Endothelial cell of umbilical vein (primary cell): ENCODE data around the gene HOXD10. TPM values are rescaled to one million over a fixed set of nuclear protein-coding genes. Genes with fewer than 3 reads are reported as not detected.

ENCODE experiments used
- BruUV-seq: library from RNA; stranded (reverse); fragments of 400-500 nt; replicated peaks from 2 replicates; lab custom pipeline; 2021; lab: Mats Ljungman, UMichigan
- CTCF ChIA-PET: fragments of 300-600, 350-600 bp; sonication (Branson Sonifier 250); formaldehyde crosslinking; loops from one replicate; lab custom pipeline; 2021; ENCODE audit warnings: antibody characterized with exemption, inconsistent platforms; lab: Charles Lee
- POLR2A ChIA-PET: fragments of 300-600, 350-600 bp; sonication (Branson Sonifier 250); formaldehyde crosslinking; loops from one replicate; lab custom pipeline; 2021; ENCODE audit warnings: antibody characterized with exemption, inconsistent platforms; lab: Charles Lee
- DNase-seq: peaks from one replicate; pipeline ENCODE4 v3.0.0-alpha.2; 2011; ENCODE audit warnings: low read depth, low spot score
- FAIRE-seq: peaks from 2 replicates; lab custom pipeline; 2011; peaks lifted over from hg19 to GRCh38; lab: Jason Lieb, UNC
- H2AFZ ChIP-seq: 2 replicates; pipeline ENCODE4 v1.6.0; 2012; ENCODE audit warnings: low read depth, low read length, control low read depth, inconsistent platforms
- H3K27ac ChIP-seq: 2 replicates; pipeline ENCODE4 v1.5.1; 2011; ENCODE audit warnings: low read depth, mild to moderate bottlenecking, control low read depth, low read length, moderate library complexity; ENCODE audit not compliant: insufficient read depth
- H3K27me3 ChIP-seq, 2 experiments: 2 replicates each; pipeline versions ENCODE4 v1.6.0 to v1.6.1; 2011; ENCODE audit warnings: low read length in 2 of 2, mixed read lengths in 1 of 2; ENCODE audit not compliant: control insufficient read depth in 2 of 2, insufficient read depth in 2 of 2
- H3K36me3 ChIP-seq, 2 experiments: 2 replicates in 1 of 2; 3 replicates in 1 of 2; pipeline ENCODE4 v1.5.1; 2011; ENCODE audit warnings: low read length in 2 of 2, mild to moderate bottlenecking in 1 of 2, moderate library complexity in 1 of 2; ENCODE audit not compliant: control insufficient read depth in 2 of 2, insufficient read depth in 2 of 2; ENCODE audit errors: extremely low read depth in 1 of 2
- H3K4me1 ChIP-seq: 3 replicates; pipeline ENCODE4 v1.5.1; 2011; ENCODE audit warnings: mild to moderate bottlenecking, low read length; ENCODE audit not compliant: control insufficient read depth, insufficient read depth; ENCODE audit errors: extremely low read depth
- H3K4me2 ChIP-seq: 2 replicates; pipeline ENCODE4 v1.6.1; 2011; ENCODE audit warnings: low read length, control low read depth, mixed read lengths; ENCODE audit not compliant: insufficient read depth
- H3K4me3 ChIP-seq, 3 experiments: fragments of 200-600 bp in 1 of 3; sonication (generic), shearing (Covaris generic) in 1 of 3; replicated peaks in 1 of 3; 2 replicates each; pipeline ENCODE4 v1.5.1; 2011 to 2016; ENCODE audit warnings: control low read depth in 3 of 3, low read length in 3 of 3, mild to moderate bottlenecking in 2 of 3, inconsistent platforms in 1 of 3, low read depth in 1 of 3, moderate library complexity in 1 of 3; ENCODE audit not compliant: insufficient read depth in 1 of 3
- H3K79me2 ChIP-seq: 2 replicates; pipeline ENCODE4 v1.6.0; 2012; ENCODE audit warnings: low read length, inconsistent platforms; ENCODE audit not compliant: control insufficient read depth, insufficient read depth
- H3K9ac ChIP-seq: replicated peaks from 2 replicates; pipeline ENCODE3; 2011; ENCODE audit warnings: low read length, control low read depth; ENCODE audit not compliant: insufficient read depth; ENCODE audit errors: extremely low read depth
- H3K9me1 ChIP-seq: replicated peaks from 3 replicates; pipeline ENCODE4 v1.6.0; 2011; ENCODE audit warnings: mild to moderate bottlenecking, low read length; ENCODE audit not compliant: control insufficient read depth, insufficient read depth; ENCODE audit errors: extremely low read depth
- H3K9me3 ChIP-seq: replicated peaks from 2 replicates; pipeline ENCODE4 v1.5.1; 2012; ENCODE audit warnings: low read length, inconsistent platforms; ENCODE audit not compliant: control insufficient read depth, insufficient read depth
- H4K20me1 ChIP-seq: replicated peaks from 2 replicates; pipeline ENCODE3; 2011; ENCODE audit warnings: mild to moderate bottlenecking, low read length; ENCODE audit not compliant: control insufficient read depth, insufficient read depth; ENCODE audit errors: extremely low read depth
- EZH2 ChIP-seq: IDR thresholded peaks from 2 replicates; pipeline ENCODE4 v1.6.1; 2012; ENCODE audit warnings: borderline replicate concordance, low read depth, mild to moderate bottlenecking, moderate library complexity, low read length, inconsistent platforms; ENCODE audit not compliant: severe bottlenecking
- FOS ChIP-seq: IDR thresholded peaks from 2 replicates; pipeline ENCODE4 v1.6.1; 2011; ENCODE audit warnings: mild to moderate bottlenecking, low read length, moderate library complexity, borderline replicate concordance; ENCODE audit not compliant: insufficient read depth
- GATA2 ChIP-seq: IDR thresholded peaks from 2 replicates; pipeline ENCODE4 v1.7.0; 2011; ENCODE audit warnings: low read depth, mild to moderate bottlenecking, moderate library complexity, mixed read lengths, low read length; ENCODE audit not compliant: insufficient read length, insufficient read depth
- JUN ChIP-seq: IDR thresholded peaks from 2 replicates; pipeline ENCODE4 v1.6.1; 2011; ENCODE audit warnings: borderline replicate concordance, low read depth; ENCODE audit not compliant: insufficient read length, insufficient read depth
- MYC ChIP-seq: IDR thresholded peaks from one replicate; pipeline ENCODE4 v1.6.1; 2011; ENCODE audit warnings: mild to moderate bottlenecking, low read depth, low read length
- POLR2A ChIP-seq: IDR thresholded peaks from 2 replicates; pipeline ENCODE4 v1.6.1; 2012; ENCODE audit warnings: low read depth, mild to moderate bottlenecking, control low read depth, low read length
- POLR2AphosphoS5 ChIP-seq: IDR thresholded peaks from 2 replicates; pipeline ENCODE4 v1.6.1; 2012; ENCODE audit warnings: low read depth, mild to moderate bottlenecking, control low read depth, low read length, moderate library complexity; ENCODE audit not compliant: insufficient read depth
- dilution Hi-C: fragments of 300-500 bp; cut with MboI; formaldehyde crosslinking; loops from one replicate; pipeline ENCODE4 v1.15.0; 2019; ENCODE audit warnings: low sequenced_read_pairs; ENCODE audit not compliant: extremely low pct_ligation_motif_present
- intact Hi-C: fragments of 100-400 bp; cut with micrococcal nuclease; formaldehyde crosslinking; loops from one replicate; pipeline ENCODE4 v1.10.0; 2022
- polyA plus RNA-seq, 4 experiments: library from polyadenylated mRNA; depleted of rRNA in 3 of 4; stranded (reverse) in 3 of 4; unstranded in 1 of 4; fragments of >200 nt; gene quantifications; 2 replicates each; pipeline versions ENCODE4 v1.2.1 to v1.2.3, GENCODE V29; 2011 to 2012; ENCODE audit warnings: missing spikeins in 1 of 4
- total RNA-seq: library from RNA; stranded (reverse); gene quantifications from 2 replicates; pipeline ENCODE4 v1.2.3, GENCODE V29; 2021
- TF ChIP-seq, protein P1 (sequence below): IDR thresholded peaks from 2 replicates; pipeline ENCODE4 v1.6.1; 2011; ENCODE audit not compliant: insufficient read depth, insufficient read length
- TF ChIP-seq, protein P2 (sequence below), 2 donors: IDR thresholded peaks; 1 replicate in 1 of 2; 2 replicates in 1 of 2; pipeline ENCODE4 v1.5.1; 2011; ENCODE audit warnings: low read length in 2 of 2, mild to moderate bottlenecking in 2 of 2, moderate library complexity in 2 of 2, control low read depth in 1 of 2, inconsistent platforms in 1 of 2, low read depth in 1 of 2; ENCODE audit not compliant: insufficient read depth in 1 of 2; ENCODE audit errors: extremely low read depth in 1 of 2

Gene HOXD10
- total and polyA plus RNA-seq, 2 donors (not counting 3 experiments of a cell fraction or from before 2014, with no cell fraction given): not detected

DNA sequence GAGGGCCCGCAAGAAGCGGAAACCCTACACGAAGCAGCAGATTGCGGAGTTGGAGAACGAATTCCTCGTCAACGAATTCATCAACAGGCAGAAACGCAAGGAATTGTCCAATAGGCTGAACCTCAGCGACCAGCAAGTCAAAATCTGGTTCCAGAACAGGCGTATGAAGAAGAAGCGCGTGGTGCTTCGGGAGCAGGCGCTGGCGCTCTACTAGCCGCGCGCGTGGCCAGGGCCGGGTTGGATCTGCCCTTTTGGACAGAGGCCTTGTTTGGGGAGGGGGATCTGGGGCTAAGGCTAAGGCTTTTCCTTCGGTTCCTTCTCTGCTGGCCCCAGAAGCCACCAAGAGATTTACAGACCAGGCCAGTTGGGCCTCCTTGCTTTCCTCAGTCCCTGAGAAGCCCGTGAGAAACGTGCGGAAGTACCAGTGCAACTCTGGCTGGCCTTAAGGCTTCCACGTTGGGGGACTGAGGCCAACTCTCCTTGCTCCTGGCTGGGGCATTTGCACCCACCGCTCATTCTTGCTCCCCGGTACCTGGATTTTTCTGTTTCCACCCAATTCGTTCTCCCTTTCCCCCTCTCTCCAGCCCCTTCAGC is 15.9 kb upstream of the HOXD10 start:
- ChIA-PET CTCF (no interaction called here), POLR2A (no interaction called here)
- DNase-seq (no peak), FAIRE-seq (no peak)
- Histone ChIP-seq H3K9me3 (no peaks in the 10 kb centered on the region), H3K27ac (no peak overlapping the region), H3K4me2 (no peak overlapping the region), H2AFZ (no peak overlapping the region), H3K9ac (no peak overlapping the region), H4K20me1 (peaks cover 3% of the 10 kb centered on the region), H3K4me3 (no peak overlapping the region), H3K36me3 (no peaks in the 10 kb centered on the region), H3K4me1 (peaks cover 5% of the 10 kb centered on the region), H3K27me3 (peaks cover 94 to 99% of the 10 kb centered on the region in 2 experiments), H3K9me1 (no peaks in the 10 kb centered on the region), H3K79me2 (no peaks in the 10 kb centered on the region)
- dilution Hi-C loops (no loop called here), intact Hi-C loops (no loop called here)
- TF ChIP-seq POLR2A: no peak
- TF ChIP-seq, protein P1, sequence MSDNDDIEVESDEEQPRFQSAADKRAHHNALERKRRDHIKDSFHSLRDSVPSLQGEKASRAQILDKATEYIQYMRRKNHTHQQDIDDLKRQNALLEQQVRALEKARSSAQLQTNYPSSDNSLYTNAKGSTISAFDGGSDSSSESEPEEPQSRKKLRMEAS: no peak
- TF ChIP-seq MYC: no peak
- no peak for TF ChIP-seq GATA2
- TF ChIP-seq JUN: no peak
- no peak for TF ChIP-seq FOS
- TF ChIP-seq, protein P2, sequence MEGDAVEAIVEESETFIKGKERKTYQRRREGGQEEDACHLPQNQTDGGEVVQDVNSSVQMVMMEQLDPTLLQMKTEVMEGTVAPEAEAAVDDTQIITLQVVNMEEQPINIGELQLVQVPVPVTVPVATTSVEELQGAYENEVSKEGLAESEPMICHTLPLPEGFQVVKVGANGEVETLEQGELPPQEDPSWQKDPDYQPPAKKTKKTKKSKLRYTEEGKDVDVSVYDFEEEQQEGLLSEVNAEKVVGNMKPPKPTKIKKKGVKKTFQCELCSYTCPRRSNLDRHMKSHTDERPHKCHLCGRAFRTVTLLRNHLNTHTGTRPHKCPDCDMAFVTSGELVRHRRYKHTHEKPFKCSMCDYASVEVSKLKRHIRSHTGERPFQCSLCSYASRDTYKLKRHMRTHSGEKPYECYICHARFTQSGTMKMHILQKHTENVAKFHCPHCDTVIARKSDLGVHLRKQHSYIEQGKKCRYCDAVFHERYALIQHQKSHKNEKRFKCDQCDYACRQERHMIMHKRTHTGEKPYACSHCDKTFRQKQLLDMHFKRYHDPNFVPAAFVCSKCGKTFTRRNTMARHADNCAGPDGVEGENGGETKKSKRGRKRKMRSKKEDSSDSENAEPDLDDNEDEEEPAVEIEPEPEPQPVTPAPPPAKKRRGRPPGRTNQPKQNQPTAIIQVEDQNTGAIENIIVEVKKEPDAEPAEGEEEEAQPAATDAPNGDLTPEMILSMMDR (IDR thresholded peaks at IDR 0.05; ENCODE audit: extremely low read depth in 1 of 2, insufficient read depth in 1 of 2, low read depth in 1 of 2, low read length in 2 of 2): no peak
- TF ChIP-seq EZH2: no peak
- TF ChIP-seq POLR2AphosphoS5: no peak
- BruUV-seq: no TSS peak
